ENCODE results near the gene SMOC2. TPM values are rescaled to one million over a fixed set of nuclear protein-coding genes. Genes with fewer than 3 reads are reported as not detected.

SMOC2 gene
- total RNA-seq, 1 donor from 2014 or later = not detected

DNA sequence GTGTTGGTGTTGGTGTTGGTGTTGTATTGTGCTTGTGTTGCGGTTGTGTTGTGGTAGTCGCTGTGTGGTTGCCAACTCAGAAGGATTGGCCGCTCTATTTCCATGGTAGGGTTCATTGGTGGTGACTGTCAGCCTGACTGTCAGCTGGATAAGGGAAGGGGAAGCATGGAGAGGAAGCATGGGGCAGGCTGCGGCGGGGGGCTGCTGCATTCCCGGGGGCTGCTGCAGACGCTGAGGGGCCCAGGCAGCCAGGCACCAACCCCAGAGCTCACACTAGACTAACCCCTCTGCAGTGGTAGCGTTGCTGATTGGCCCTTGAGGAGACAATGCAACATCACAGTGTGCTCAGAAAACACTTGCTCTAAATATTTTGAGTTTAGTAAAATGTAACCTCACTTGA, 199.2 kb downstream of the SMOC2 start:
- H3K36me3 ChIP-seq (ENCODE audit: control insufficient read depth, insufficient read depth, low read length) = no peaks in the 10 kb centered on the region
- TF ChIP-seq, protein P1, sequence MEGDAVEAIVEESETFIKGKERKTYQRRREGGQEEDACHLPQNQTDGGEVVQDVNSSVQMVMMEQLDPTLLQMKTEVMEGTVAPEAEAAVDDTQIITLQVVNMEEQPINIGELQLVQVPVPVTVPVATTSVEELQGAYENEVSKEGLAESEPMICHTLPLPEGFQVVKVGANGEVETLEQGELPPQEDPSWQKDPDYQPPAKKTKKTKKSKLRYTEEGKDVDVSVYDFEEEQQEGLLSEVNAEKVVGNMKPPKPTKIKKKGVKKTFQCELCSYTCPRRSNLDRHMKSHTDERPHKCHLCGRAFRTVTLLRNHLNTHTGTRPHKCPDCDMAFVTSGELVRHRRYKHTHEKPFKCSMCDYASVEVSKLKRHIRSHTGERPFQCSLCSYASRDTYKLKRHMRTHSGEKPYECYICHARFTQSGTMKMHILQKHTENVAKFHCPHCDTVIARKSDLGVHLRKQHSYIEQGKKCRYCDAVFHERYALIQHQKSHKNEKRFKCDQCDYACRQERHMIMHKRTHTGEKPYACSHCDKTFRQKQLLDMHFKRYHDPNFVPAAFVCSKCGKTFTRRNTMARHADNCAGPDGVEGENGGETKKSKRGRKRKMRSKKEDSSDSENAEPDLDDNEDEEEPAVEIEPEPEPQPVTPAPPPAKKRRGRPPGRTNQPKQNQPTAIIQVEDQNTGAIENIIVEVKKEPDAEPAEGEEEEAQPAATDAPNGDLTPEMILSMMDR (IDR thresholded peaks at IDR 0.05; ENCODE audit: insufficient read depth, low read length, poor library complexity, severe bottlenecking) = no peak
- H3K27me3 ChIP-seq (ENCODE audit: control insufficient read depth, insufficient read depth, low read length) = no peaks in the 10 kb centered on the region
- H3K4me3 ChIP-seq (ENCODE audit: low read depth, low read length) = no peak overlapping the region
- DNase-seq (ENCODE audit: low read depth) = no peak

GRCh38 chr6:168640768-168641167, 199.8 kb downstream of the SMOC2 start:
- Histone ChIP-seq H3K4me3 (ENCODE audit: low read depth, low read length) (no peak overlapping the region), H3K36me3 (ENCODE audit: control insufficient read depth, insufficient read depth, low read length) (no peaks in the 10 kb centered on the region), H3K27me3 (ENCODE audit: control insufficient read depth, insufficient read depth, low read length) (no peaks in the 10 kb centered on the region)
- no peak for DNase-seq (ENCODE audit: low read depth)
- TF ChIP-seq, protein P1 (IDR thresholded peaks at IDR 0.05; ENCODE audit: insufficient read depth, low read length, poor library complexity, severe bottlenecking) = no peak

DNA sequence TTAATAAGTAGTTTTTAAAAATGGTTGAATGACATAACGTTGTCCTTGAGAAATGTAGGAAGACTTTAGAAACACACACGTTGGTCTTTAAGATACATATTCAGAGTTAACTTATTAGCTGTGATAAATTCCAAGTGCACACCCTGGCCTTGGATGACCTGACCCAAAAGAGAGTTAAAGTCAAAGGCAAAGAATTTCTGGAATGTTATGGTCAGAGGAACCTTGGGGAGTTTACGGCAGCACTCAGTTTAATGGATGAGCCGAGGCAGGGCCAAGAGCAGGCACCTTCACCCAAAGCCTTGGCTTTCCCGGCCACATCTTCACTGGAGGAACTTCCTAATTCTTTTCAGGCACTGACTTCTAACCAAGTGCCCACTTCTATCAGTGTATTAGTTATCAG, 200.5 kb downstream of the SMOC2 start:
- no peak for DNase-seq (ENCODE audit: low read depth)
- TF ChIP-seq, protein P1 (IDR thresholded peaks at IDR 0.05; ENCODE audit: insufficient read depth, low read length, poor library complexity, severe bottlenecking) = no peak
- Histone ChIP-seq H3K27me3 (ENCODE audit: control insufficient read depth, insufficient read depth, low read length) (no peaks in the 10 kb centered on the region), H3K36me3 (ENCODE audit: control insufficient read depth, insufficient read depth, low read length) (no peaks in the 10 kb centered on the region), H3K4me3 (ENCODE audit: low read depth, low read length) (no peak overlapping the region)

- Histone ChIP-seq H3K36me3 (ENCODE audit: control insufficient read depth, insufficient read depth, low read length) (no peaks in the 10 kb centered on the region), H3K27me3 (ENCODE audit: control insufficient read depth, insufficient read depth, low read length) (no peaks in the 10 kb centered on the region), H3K4me3 (ENCODE audit: low read depth, low read length) (no peak overlapping the region)
- TF ChIP-seq, protein P1 (IDR thresholded peaks at IDR 0.05; ENCODE audit: insufficient read depth, low read length, poor library complexity, severe bottlenecking) = no peak
- no peak for DNase-seq (ENCODE audit: low read depth)
Measured at GRCh38 chr6:168643401-168643800, 202.4 kb downstream of the SMOC2 start.

- H3K36me3 ChIP-seq (ENCODE audit: control insufficient read depth, insufficient read depth, low read length) = no peaks in the 10 kb centered on the region
- no peak for DNase-seq (ENCODE audit: low read depth)
- TF ChIP-seq, protein P1 (IDR thresholded peaks at IDR 0.05; ENCODE audit: insufficient read depth, low read length, poor library complexity, severe bottlenecking) = no peak
- H3K27me3 ChIP-seq (ENCODE audit: control insufficient read depth, insufficient read depth, low read length) = no peaks in the 10 kb centered on the region
- no peak overlapping the region for H3K4me3 ChIP-seq (ENCODE audit: low read depth, low read length)
Measured at GRCh38 chr6:168645326-168645725, 204.3 kb downstream of the SMOC2 start.

DNA sequence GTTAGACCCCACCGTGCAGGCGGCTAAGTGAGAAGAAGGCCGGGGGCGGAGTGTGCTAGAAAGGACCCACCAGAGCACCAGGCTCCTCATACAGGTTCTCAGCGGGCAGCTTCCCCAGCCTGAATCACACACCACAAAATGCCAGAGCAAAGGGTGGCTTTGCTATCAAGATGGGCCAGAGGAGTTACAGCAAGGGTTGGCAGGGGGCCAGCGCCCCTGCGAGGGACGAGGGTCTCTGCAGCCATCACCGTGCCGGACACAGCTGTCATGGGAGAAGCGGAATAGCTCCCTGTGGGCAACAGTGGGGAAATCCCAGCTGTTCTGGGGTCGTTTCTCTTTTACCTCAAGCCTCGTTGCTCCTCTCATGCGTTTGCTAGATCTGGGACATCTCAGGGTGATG, 206.3 kb downstream of the SMOC2 start:
- Histone ChIP-seq H3K4me3 (ENCODE audit: low read depth, low read length) (no peak overlapping the region), H3K27me3 (ENCODE audit: control insufficient read depth, insufficient read depth, low read length) (no peaks in the 10 kb centered on the region), H3K36me3 (ENCODE audit: control insufficient read depth, insufficient read depth, low read length) (no peaks in the 10 kb centered on the region)
- no peak for DNase-seq (ENCODE audit: low read depth)
- TF ChIP-seq, protein P1 (IDR thresholded peaks at IDR 0.05; ENCODE audit: insufficient read depth, low read length, poor library complexity, severe bottlenecking) = no peak

All from kidney epithelial cell (primary cell).